GM10266 (cell line): Measurements from ENCODE around the gene SLC16A5.

Experiments used
- DNase-seq: peaks from one replicate; pipeline ENCODE4 v3.0.0; 2012; ENCODE audit errors: extremely low spot score
- TF ChIP-seq, protein P1 (sequence below): IDR thresholded peaks from 2 replicates; pipeline ENCODE4 v1.5.1; 2012; ENCODE audit warnings: mild to moderate bottlenecking, low read depth; ENCODE audit not compliant: control insufficient read depth, insufficient read depth; ENCODE audit errors: missing control alignments

The SLC16A5 gene

DNA sequence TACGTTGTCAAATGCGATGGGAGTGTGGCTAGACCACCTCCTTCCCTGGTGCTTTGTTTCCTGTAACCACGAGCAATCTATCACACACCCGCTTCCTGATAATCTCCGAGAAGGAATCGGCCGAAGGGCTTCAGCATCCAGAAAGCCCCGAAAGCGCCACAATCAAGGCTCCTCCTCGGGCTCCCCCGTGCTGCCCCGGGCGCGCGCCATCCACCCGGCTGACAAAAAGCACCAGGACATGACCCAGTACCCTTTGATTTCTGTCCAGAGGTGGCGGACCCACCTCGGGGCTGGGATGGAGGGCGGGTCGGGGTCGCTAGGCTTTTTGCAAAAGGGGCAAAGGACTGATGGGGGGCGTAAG lies 21.3 kb downstream of the SLC16A5 start:
- DNase-seq = peak; percentile 45
- TF ChIP-seq, protein P1, sequence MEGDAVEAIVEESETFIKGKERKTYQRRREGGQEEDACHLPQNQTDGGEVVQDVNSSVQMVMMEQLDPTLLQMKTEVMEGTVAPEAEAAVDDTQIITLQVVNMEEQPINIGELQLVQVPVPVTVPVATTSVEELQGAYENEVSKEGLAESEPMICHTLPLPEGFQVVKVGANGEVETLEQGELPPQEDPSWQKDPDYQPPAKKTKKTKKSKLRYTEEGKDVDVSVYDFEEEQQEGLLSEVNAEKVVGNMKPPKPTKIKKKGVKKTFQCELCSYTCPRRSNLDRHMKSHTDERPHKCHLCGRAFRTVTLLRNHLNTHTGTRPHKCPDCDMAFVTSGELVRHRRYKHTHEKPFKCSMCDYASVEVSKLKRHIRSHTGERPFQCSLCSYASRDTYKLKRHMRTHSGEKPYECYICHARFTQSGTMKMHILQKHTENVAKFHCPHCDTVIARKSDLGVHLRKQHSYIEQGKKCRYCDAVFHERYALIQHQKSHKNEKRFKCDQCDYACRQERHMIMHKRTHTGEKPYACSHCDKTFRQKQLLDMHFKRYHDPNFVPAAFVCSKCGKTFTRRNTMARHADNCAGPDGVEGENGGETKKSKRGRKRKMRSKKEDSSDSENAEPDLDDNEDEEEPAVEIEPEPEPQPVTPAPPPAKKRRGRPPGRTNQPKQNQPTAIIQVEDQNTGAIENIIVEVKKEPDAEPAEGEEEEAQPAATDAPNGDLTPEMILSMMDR = no peak

DNA sequence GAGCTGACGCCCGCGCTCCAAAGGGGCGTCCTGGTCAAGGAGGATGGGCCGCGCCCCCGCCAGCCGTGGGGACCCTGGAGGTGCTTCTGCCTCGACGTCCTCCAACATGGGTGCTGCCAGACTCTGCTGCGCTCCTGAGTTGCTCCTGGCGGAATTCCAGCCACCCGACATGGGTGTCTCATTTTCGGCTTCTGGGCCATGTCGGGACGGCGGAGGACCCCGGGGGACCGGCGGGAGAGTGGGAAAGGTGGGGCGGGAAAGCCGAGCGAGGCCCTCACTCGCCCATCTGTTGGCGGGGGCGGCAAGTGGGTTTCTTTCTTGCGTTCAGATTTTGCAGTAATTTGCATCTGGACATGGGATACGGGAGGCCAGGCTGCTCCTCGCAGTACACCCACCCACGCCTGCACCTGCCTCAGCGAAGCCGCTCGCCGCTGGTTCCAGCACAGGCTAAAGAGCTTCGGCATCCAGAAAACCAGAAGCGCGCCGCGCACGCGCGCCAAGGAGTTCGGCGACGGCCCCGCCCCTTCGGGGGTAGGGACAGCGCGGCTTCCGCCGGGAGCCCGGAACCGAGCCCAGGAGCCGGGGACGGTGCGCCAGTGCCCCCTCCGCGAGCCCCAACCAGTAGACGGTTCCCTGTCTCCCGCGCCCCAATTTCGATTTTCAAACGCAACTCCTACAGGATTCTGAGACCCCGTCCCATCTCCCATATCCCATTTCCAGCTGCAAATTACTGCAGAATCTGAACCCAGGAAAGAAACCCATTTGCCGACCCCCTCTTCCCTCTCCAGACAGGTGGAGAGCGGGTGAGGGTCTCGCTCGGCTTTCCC lies 21.9 kb downstream of the SLC16A5 start, which contains the start of gene ARMC7:
ARMC7 (plus strand) TSS at position 563 of the 827 bp plus-strand sequence. CDS start 320 bp downstream, outside the sequence.
- TF ChIP-seq, protein P1 = no peak
- DNase-seq = peak; percentile 94

DNA sequence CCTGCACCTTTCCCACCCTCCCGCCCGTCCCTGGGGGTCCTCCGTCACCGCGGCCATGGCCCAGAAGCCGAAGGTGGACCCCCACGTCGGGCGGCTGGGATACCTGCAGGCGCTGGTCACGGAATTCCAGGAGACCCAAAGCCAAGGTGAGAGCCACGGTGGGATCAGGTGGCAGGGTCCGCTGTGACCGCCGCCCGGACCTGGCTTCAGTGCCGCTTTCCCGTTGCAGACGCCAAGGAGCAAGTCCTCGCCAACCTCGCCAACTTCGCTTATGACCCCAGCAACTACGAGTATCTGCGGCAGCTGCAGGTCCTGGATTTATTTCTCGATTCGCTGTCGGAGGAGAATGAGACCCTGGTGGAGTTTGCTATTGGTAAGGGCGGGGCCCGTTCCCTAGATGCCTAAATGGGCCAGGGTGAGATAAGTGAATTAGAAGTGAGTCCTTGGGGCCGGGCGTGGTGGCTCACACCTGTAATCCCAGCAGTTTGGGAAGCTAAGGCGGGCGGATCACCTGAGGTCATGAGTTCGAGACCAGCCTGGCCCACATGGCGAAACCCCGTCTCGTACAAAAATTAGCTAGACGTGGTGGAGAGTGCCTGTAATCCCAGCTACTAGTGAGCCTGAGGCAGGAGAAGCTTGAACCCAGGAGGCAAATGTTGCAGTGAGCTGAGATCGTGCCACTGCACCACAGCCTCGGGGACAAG lies 22.6 kb downstream of the SLC16A5 start:
- TF ChIP-seq, protein P1 = no peak
- DNase-seq = no peak

DNA sequence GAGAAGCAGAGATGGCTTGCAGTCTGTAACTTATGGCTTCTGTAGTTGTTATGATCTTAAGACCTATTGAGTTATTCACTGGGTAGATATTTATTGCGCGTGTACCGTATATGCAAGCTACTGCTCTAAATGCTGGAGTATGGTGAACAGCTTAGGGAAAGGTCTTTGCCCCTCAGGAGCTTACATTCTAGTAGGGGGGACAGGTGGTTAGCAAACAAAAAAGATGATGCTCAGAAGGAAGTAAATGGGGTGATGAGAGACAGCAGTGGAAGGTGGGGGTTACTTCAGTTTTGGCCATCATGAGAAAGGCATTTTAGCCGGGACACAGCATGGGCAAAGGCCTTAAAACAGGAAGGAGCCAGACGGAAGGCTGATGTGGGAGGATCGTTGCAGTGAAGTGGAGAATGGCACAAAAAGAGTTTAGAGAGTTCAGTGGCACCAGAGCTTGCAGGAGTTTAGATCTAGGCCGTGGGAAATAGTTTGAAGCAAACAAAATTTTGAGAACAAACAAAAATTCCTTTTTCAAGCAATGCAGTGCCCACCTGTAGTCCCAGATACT lies 24.1 kb downstream of the SLC16A5 start:
- no peak for DNase-seq
- TF ChIP-seq, protein P1 = no peak

DNA sequence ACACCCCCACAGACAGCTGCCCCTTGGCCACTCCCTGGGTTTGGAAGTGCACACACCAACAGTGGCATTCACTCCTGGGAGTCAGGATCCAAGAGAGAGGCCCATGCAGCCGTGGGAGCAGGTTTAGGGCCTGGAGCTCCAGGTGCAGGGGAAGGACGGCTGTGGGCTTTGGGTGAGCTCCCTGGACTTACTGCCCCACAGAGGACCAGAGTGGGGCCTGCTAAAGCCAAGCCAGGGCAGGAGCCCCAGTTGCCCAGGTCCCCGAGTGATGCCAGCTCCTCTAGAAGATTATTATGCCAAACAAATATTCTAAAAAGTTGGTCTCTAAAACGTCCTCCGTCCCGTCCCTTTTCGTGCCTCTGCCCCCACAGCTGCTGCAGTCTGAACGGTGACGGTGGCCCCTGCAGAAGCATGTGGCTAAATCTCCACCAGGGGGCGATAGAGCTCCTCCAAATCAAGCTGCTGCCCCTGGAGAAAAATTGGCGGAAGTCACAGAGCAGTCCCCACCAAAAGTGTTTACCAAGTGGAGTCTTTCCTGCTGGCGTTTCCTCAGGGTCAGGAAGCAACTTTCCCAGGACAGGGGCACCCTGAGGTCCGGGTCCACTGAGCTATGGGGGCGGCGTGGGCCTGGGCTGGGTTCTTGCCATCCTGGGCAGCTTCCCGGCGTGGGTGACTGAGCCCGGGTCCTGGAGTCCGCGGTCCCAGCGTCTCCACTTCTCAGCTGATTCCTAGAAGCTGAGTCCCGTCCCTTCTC lies 26.2 kb downstream of the SLC16A5 start:
- DNase-seq = peak; percentile 85
- TF ChIP-seq, protein P1 = peak; percentile 91

DNA sequence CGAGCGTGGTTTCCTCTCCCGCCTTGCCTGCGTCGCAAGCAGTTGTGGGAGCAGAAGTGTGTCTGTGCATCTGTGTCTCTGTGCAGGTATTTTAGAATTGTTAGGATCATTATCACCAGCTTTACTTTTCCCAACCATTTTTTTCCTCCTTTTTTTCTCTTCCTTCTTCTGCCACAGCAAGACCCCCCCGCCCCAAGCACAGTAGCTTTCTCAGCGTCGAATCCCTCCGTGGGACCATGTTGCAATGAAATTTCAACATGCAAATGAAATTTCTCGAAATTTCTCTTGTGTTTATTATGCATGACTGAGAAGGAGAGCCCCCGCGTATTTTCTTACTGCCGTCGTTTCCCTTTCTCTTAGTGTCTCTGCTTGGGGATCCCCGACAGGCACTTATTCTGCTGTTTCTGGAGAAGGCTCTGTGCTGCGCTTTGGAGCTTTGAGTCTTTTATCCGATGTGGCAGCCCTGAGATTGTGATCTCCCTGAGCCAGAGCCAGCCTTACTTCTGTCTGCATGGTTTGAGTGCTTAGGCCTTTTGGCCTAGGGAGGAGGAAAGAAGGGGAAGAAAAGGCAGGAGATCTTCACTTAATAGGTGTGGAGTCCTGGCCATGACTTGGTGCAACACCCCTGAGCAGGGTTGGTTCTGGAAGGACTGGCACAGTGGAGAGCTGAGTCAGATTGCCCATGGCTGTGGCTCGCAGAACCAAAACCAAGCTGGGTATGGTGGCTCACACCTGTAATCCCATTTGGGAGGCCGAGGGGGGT lies 27.0 kb downstream of the SLC16A5 start:
- TF ChIP-seq, protein P1 = no peak
- DNase-seq = peak; percentile 69
